Liver (tissue), 9 donors: ENCODE data around the gene PAX8. TPM values are rescaled to one million over a fixed set of nuclear protein-coding genes. Genes with fewer than 3 reads are reported as not detected.
A peak's percentile ranks its signal among the peaks of the same experiment; 100 is the strongest.

Experiments used
- DNase-seq: peaks from one replicate; pipeline ENCODE4 v3.0.0-alpha.2; 2017; ENCODE audit warnings: low spot score
- H3K27ac ChIP-seq, 2 donors: one replicate each; pipeline ENCODE4 v1.7.0; 2013; ENCODE audit warnings: inconsistent platforms in 2 of 2, low read length in 2 of 2, control low read depth in 1 of 2, low read depth in 1 of 2, mild to moderate bottlenecking in 1 of 2
- H3K27me3 ChIP-seq, 4 donors: one replicate each; pipeline versions ENCODE4 v1.6.1 to v1.7.0; 2013; ENCODE audit warnings: low read length in 3 of 4, inconsistent platforms in 1 of 4, mild to moderate bottlenecking in 1 of 4, moderate library complexity in 1 of 4; ENCODE audit not compliant: control insufficient read depth in 4 of 4, insufficient read depth in 4 of 4
- H3K36me3 ChIP-seq, 4 donors: one replicate each; pipeline versions ENCODE4 v1.6.1 to v1.7.0; 2013; ENCODE audit warnings: low read length in 3 of 4, mild to moderate bottlenecking in 3 of 4, low read depth in 1 of 4, moderate library complexity in 1 of 4; ENCODE audit not compliant: control insufficient read depth in 4 of 4, insufficient read depth in 3 of 4
- H3K4me1 ChIP-seq, 4 donors: one replicate each; pipeline versions ENCODE4 v1.6.1 to v1.7.0; 2013; ENCODE audit warnings: low read length in 3 of 4, mild to moderate bottlenecking in 3 of 4, moderate library complexity in 1 of 4; ENCODE audit not compliant: control insufficient read depth in 4 of 4, insufficient read depth in 4 of 4
- H3K4me3 ChIP-seq, 3 donors: one replicate each; pipeline versions ENCODE4 v1.6.1 to v1.7.0; 2013; ENCODE audit warnings: low read length in 3 of 3, control low read depth in 1 of 3, low read depth in 1 of 3, mild to moderate bottlenecking in 1 of 3
- H3K9ac ChIP-seq, 2 donors: one replicate each; pipeline ENCODE4 v1.7.0; 2013; ENCODE audit warnings: low read length in 2 of 2, mild to moderate bottlenecking in 2 of 2, moderate library complexity in 2 of 2, control low read depth in 1 of 2, low read depth in 1 of 2
- H3K9me3 ChIP-seq, 4 donors: one replicate each; pipeline versions ENCODE4 v1.6.1 to v1.7.0; 2013; ENCODE audit warnings: low read length in 3 of 4; ENCODE audit not compliant: control insufficient read depth in 4 of 4
- ATF3 ChIP-seq: IDR thresholded peaks from 2 replicates; pipeline ENCODE4 v1.6.1; 2016; ENCODE audit warnings: antibody characterized with exemption
- CTCF ChIP-seq: fragments of 150-350 bp; IDR thresholded peaks from 2 replicates; pipeline ENCODE4 v1.5.1; 2017; ENCODE audit warnings: improper control_type of control experiment, low read depth, low read length; ENCODE audit not compliant: missing input control
- EGR1 ChIP-seq, 2 donors: IDR thresholded peaks; 2 replicates each; pipeline ENCODE4 v1.6.1; 2016 to 2018; ENCODE audit warnings: antibody characterized with exemption in 2 of 2, low read depth in 2 of 2
- FOXA1 ChIP-seq: IDR thresholded peaks from 2 replicates; pipeline ENCODE4 v1.6.1; 2016; ENCODE audit warnings: antibody characterized with exemption
- FOXA2 ChIP-seq: IDR thresholded peaks from 2 replicates; pipeline ENCODE4 v1.6.1; 2016; ENCODE audit warnings: antibody characterized with exemption
- GABPA ChIP-seq, 2 donors: IDR thresholded peaks in 1 of 2; conservative IDR thresholded peaks in 1 of 2; 2 replicates each; pipeline ENCODE4 v1.6.1; 2016; ENCODE audit warnings: antibody characterized with exemption in 2 of 2, mild to moderate bottlenecking in 1 of 2, moderate library complexity in 1 of 2
- HNF4A ChIP-seq, 2 donors: conservative IDR thresholded peaks; 2 replicates each; pipeline ENCODE4 v1.6.1; 2016; ENCODE audit warnings: antibody characterized with exemption in 2 of 2, mild to moderate bottlenecking in 2 of 2
- HNF4G ChIP-seq: IDR thresholded peaks from 2 replicates; pipeline ENCODE4 v1.6.1; 2016; ENCODE audit warnings: antibody characterized with exemption
- JUND ChIP-seq, 2 donors: IDR thresholded peaks; 2 replicates each; pipeline ENCODE4 v1.6.1; 2016; ENCODE audit warnings: antibody characterized with exemption in 2 of 2
- NR2F2 ChIP-seq: IDR thresholded peaks from 2 replicates; pipeline ENCODE4 v1.6.1; 2016; ENCODE audit warnings: antibody characterized with exemption
- RAD21 ChIP-seq, 2 donors: IDR thresholded peaks; 2 replicates each; pipeline ENCODE4 v1.6.1; 2016; ENCODE audit warnings: antibody characterized with exemption in 2 of 2, mild to moderate bottlenecking in 2 of 2
- RXRA ChIP-seq, 2 donors: IDR thresholded peaks; 2 replicates each; pipeline ENCODE4 v1.6.1; 2017 to 2018; ENCODE audit warnings: antibody characterized with exemption in 2 of 2, mild to moderate bottlenecking in 1 of 2
- TAF1 ChIP-seq: conservative IDR thresholded peaks from 2 replicates; pipeline ENCODE4 v1.6.1; 2016; ENCODE audit warnings: antibody characterized with exemption, mild to moderate bottlenecking
- YY1 ChIP-seq: IDR thresholded peaks from 2 replicates; pipeline ENCODE4 v1.6.1; 2016; ENCODE audit warnings: antibody characterized with exemption, mild to moderate bottlenecking
- WGBS: extraction: QIAGEN DNeasy Blood & Tissue Kit; methylation state at CpG from one replicate; pipeline ENCODE4 v1.1.7; 2013; 5-methylcytosine and 5-hydroxymethylcytosine counted together
- polyA plus RNA-seq, 2 donors: library from polyadenylated mRNA; stranded (reverse) in 1 of 2; unstranded in 1 of 2; fragments of 200-250 nt in 1 of 2; fragments of >200 nt in 1 of 2; fragmentation: Nextera tagmentation in 1 of 2; extraction: Ambion mirVana in 1 of 2; gene quantifications; one replicate each; pipeline versions ENCODE4 v1.2.1 to v1.2.3, GENCODE V29; 2013 to 2015
- total RNA-seq, 2 donors: library from RNA; depleted of rRNA; stranded (reverse); fragments of >200 nt; gene quantifications; one replicate each; pipeline ENCODE4 v1.2.3, GENCODE V29; 2014
- TF ChIP-seq, protein P1 (sequence below): IDR thresholded peaks from 2 replicates; pipeline ENCODE4 v1.6.1; 2016; ENCODE audit warnings: antibody characterized with exemption
- TF ChIP-seq, protein P2 (sequence below): IDR thresholded peaks from 2 replicates; pipeline ENCODE4 v1.6.1; 2016; ENCODE audit warnings: antibody characterized with exemption
- TF ChIP-seq, protein P3 (sequence below): IDR thresholded peaks from 2 replicates; pipeline ENCODE4 v1.6.1; 2016; ENCODE audit warnings: antibody characterized with exemption, mild to moderate bottlenecking
- donor health status: healthy.
- donor health status: healthy.
- donor health status: healthy.
- donor health status: healthy.
- donor health status: healthy.

Gene PAX8
- total and polyA plus RNA-seq, 4 donors = 0.09 to 0.85 (median 0.33) TPM

DNA sequence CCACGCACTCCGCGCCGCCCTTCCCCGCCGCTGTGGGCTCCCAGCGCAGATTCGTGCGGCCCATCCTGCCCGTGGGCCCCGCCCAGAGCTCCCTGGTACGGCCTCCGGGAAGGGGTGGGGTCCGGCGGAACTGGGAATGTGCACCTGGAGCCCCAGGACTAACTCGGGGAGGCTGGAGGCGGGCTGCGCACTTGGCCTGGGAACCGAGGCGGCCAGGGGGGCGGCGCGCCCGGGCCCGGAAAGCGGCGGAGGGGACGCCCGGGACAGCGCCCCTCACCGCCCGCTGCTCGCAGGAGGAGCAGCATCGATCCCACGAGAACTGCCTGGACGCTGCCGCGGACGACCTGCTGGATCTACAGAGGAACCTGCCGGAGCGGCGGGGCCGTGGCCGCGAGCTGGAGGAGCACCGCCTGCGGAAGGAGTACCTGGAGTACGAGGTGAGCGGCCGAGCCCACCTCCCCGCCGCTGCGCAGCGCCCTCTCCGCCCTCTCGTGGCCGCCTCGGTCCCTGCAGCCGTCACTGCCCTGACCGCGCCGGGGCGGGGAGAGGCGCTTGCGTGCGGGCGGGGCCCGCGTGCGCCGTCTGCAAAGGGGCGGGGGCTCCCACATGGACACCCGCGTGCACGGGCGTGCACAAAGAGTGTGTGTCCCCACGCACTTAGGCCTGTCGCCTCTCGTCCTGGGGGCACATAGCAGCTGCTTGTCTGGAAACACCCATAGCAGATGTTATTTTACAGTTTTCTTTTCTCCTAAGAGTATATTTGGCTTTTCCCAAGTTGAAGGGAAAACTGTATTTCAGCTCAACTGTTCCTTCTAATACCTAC lies 79.7 kb downstream of the PAX8 start:
- H3K27ac ChIP-seq = peak overlapping the region; percentile 84
- no peaks in the 10 kb centered on the region for H3K9me3 ChIP-seq
- peak overlapping the region; percentile 65 to 71 (median 70) for H3K4me3 ChIP-seq
- WGBS = 6% methylated on average over 79 of the region's 79 CpGs
- H3K4me1 ChIP-seq = peaks cover 4 to 30% (median 13%) of the 10 kb centered on the region in 4 donors
- peak; percentile 90 for DNase-seq
- no peak for TF ChIP-seq NR2F2
- no peak for TF ChIP-seq HNF4G
- TF ChIP-seq GABPA (IDR thresholded peaks at IDR 0.05 in 1 of 2, conservative IDR thresholded peaks at IDR 0.05 in 1 of 2) = no peak
- TF ChIP-seq, protein P1, sequence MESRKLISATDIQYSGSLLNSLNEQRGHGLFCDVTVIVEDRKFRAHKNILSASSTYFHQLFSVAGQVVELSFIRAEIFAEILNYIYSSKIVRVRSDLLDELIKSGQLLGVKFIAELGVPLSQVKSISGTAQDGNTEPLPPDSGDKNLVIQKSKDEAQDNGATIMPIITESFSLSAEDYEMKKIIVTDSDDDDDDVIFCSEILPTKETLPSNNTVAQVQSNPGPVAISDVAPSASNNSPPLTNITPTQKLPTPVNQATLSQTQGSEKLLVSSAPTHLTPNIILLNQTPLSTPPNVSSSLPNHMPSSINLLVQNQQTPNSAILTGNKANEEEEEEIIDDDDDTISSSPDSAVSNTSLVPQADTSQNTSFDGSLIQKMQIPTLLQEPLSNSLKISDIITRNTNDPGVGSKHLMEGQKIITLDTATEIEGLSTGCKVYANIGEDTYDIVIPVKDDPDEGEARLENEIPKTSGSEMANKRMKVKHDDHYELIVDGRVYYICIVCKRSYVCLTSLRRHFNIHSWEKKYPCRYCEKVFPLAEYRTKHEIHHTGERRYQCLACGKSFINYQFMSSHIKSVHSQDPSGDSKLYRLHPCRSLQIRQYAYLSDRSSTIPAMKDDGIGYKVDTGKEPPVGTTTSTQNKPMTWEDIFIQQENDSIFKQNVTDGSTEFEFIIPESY = no peak
- peak; percentile 69 to 79 for TF ChIP-seq RAD21 (IDR thresholded peaks at IDR 0.05)
- TF ChIP-seq, protein P2, sequence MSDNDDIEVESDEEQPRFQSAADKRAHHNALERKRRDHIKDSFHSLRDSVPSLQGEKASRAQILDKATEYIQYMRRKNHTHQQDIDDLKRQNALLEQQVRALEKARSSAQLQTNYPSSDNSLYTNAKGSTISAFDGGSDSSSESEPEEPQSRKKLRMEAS = no peak
- TF ChIP-seq, protein P3, sequence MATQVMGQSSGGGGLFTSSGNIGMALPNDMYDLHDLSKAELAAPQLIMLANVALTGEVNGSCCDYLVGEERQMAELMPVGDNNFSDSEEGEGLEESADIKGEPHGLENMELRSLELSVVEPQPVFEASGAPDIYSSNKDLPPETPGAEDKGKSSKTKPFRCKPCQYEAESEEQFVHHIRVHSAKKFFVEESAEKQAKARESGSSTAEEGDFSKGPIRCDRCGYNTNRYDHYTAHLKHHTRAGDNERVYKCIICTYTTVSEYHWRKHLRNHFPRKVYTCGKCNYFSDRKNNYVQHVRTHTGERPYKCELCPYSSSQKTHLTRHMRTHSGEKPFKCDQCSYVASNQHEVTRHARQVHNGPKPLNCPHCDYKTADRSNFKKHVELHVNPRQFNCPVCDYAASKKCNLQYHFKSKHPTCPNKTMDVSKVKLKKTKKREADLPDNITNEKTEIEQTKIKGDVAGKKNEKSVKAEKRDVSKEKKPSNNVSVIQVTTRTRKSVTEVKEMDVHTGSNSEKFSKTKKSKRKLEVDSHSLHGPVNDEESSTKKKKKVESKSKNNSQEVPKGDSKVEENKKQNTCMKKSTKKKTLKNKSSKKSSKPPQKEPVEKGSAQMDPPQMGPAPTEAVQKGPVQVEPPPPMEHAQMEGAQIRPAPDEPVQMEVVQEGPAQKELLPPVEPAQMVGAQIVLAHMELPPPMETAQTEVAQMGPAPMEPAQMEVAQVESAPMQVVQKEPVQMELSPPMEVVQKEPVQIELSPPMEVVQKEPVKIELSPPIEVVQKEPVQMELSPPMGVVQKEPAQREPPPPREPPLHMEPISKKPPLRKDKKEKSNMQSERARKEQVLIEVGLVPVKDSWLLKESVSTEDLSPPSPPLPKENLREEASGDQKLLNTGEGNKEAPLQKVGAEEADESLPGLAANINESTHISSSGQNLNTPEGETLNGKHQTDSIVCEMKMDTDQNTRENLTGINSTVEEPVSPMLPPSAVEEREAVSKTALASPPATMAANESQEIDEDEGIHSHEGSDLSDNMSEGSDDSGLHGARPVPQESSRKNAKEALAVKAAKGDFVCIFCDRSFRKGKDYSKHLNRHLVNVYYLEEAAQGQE = no peak
- TF ChIP-seq EGR1 (IDR thresholded peaks at IDR 0.05; ENCODE audit: low read depth in 2 of 2) = no peak
- no peak for TF ChIP-seq HNF4A (conservative IDR thresholded peaks at IDR 0.05)
- peak; percentile 89 for TF ChIP-seq CTCF
- no peak for TF ChIP-seq FOXA2
- no peak for TF ChIP-seq TAF1
- no peak for TF ChIP-seq JUND (IDR thresholded peaks at IDR 0.05)
- TF ChIP-seq RXRA (IDR thresholded peaks at IDR 0.05) = no peak
- no peak for TF ChIP-seq ATF3
- TF ChIP-seq FOXA1 = no peak
- peak; percentile 50 for TF ChIP-seq YY1
- H3K27me3 ChIP-seq = no peaks in the 10 kb centered on the region
- H3K36me3 ChIP-seq = peaks cover 2 to 42% (median 30%) of the 10 kb centered on the region in 4 donors
- H3K9ac ChIP-seq = peak overlapping the region in 1 of 2 donors; percentile 17
